IPS-18a (cell line): Measurements from ENCODE around the gene EIF4A3.

Experiments
- H3K27ac ChIP-seq: one replicate; pipeline ENCODE4 v1.5.1; 2013; ENCODE audit warnings: low read length
- H3K27me3 ChIP-seq: one replicate; pipeline ENCODE4 v1.6.1; 2013; ENCODE audit warnings: mild to moderate bottlenecking, low read length; ENCODE audit not compliant: control insufficient read depth, insufficient read depth
- H3K36me3 ChIP-seq: one replicate; pipeline ENCODE4 v1.6.1; 2013; ENCODE audit warnings: low read depth, low read length; ENCODE audit not compliant: control insufficient read depth
- H3K4me1 ChIP-seq: one replicate; pipeline ENCODE4 v1.6.1; 2013; ENCODE audit warnings: low read depth, low read length; ENCODE audit not compliant: control insufficient read depth
- H3K4me3 ChIP-seq: one replicate; pipeline ENCODE4 v1.5.1; 2013; ENCODE audit warnings: low read length
- H3K9ac ChIP-seq: one replicate; pipeline ENCODE4 v1.6.1; 2013; ENCODE audit warnings: mild to moderate bottlenecking, low read length, moderate library complexity
- H3K9me3 ChIP-seq: one replicate; pipeline ENCODE4 v1.6.1; 2013; ENCODE audit warnings: low read depth, low read length; ENCODE audit not compliant: control insufficient read depth

Gene EIF4A3

GRCh38 chr17:80109713-80110446, 37.0 kb downstream of the EIF4A3 start:
- Histone ChIP-seq H3K9ac (no peak overlapping the region), H3K27me3 (no peaks in the 10 kb centered on the region), H3K36me3 (no peaks in the 10 kb centered on the region), H3K4me1 (no peaks in the 10 kb centered on the region), H3K4me3 (no peak overlapping the region), H3K27ac (no peak overlapping the region), H3K9me3 (no peaks in the 10 kb centered on the region)

- H3K27me3 ChIP-seq: no peaks in the 10 kb centered on the region
- H3K36me3 ChIP-seq: no peaks in the 10 kb centered on the region
- H3K9me3 ChIP-seq: no peaks in the 10 kb centered on the region
- no peaks in the 10 kb centered on the region for H3K4me1 ChIP-seq
- H3K27ac ChIP-seq: no peak overlapping the region
- no peak overlapping the region for H3K4me3 ChIP-seq
- no peak overlapping the region for H3K9ac ChIP-seq
These were observed 37.8 kb downstream of the EIF4A3 start for GRCh38 chr17:80109066-80109660.

- Histone ChIP-seq H3K4me3 (no peak overlapping the region), H3K9me3 (no peaks in the 10 kb centered on the region), H3K36me3 (no peaks in the 10 kb centered on the region), H3K27ac (no peak overlapping the region), H3K27me3 (no peaks in the 10 kb centered on the region), H3K9ac (no peak overlapping the region), H3K4me1 (no peaks in the 10 kb centered on the region)
These were observed 38.6 kb downstream of the EIF4A3 start for GRCh38 chr17:80108036-80108971.

- Histone ChIP-seq H3K27me3 (no peaks in the 10 kb centered on the region), H3K4me3 (no peak overlapping the region), H3K4me1 (no peaks in the 10 kb centered on the region), H3K36me3 (no peaks in the 10 kb centered on the region), H3K9me3 (no peaks in the 10 kb centered on the region), H3K27ac (no peak overlapping the region), H3K9ac (no peak overlapping the region)
These were observed 39.5 kb downstream of the EIF4A3 start for GRCh38 chr17:80107231-80108021.

GRCh38 chr17:80106751-80107150, 40.2 kb downstream of the EIF4A3 start:
- Histone ChIP-seq H3K4me1 (no peaks in the 10 kb centered on the region), H3K27me3 (no peaks in the 10 kb centered on the region), H3K4me3 (no peak overlapping the region), H3K27ac (no peak overlapping the region), H3K36me3 (no peaks in the 10 kb centered on the region), H3K9ac (no peak overlapping the region), H3K9me3 (no peaks in the 10 kb centered on the region)

DNA sequence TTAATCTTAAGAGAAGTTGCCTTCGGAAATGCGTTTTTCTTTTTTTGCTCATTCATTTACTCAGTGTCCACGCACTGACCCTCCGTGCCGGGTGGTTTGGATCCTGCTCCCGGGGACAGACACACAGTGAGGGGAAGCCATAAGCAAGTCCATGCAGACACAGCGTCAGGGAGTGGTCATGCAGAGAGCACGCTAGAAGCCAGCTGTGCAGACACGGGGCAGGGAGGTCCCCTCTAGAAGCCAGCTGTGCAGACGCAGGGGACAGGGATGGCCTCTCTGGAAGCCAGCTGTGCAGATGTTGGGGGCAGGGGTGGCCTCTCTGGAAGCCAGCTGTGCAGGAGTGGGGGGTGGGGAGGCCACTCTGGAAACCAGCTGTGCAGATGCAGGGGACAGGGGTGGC, 40.8 kb downstream of the EIF4A3 start:
- Histone ChIP-seq H3K4me1 (no peaks in the 10 kb centered on the region), H3K9me3 (no peaks in the 10 kb centered on the region), H3K9ac (no peak overlapping the region), H3K36me3 (no peaks in the 10 kb centered on the region), H3K27me3 (no peaks in the 10 kb centered on the region), H3K27ac (no peak overlapping the region), H3K4me3 (no peak overlapping the region)

- H3K27ac ChIP-seq: no peak overlapping the region
- H3K9me3 ChIP-seq: no peaks in the 10 kb centered on the region
- peaks cover 2% of the 10 kb centered on the region for H3K27me3 ChIP-seq
- no peaks in the 10 kb centered on the region for H3K36me3 ChIP-seq
- H3K9ac ChIP-seq: no peak overlapping the region
- no peak overlapping the region for H3K4me3 ChIP-seq
- H3K4me1 ChIP-seq: peaks cover 2% of the 10 kb centered on the region
These were observed 41.2 kb downstream of the EIF4A3 start for GRCh38 chr17:80105762-80106161.

GRCh38 chr17:80104956-80105375, 42.0 kb downstream of the EIF4A3 start:
- H3K36me3 ChIP-seq: no peaks in the 10 kb centered on the region
- no peak overlapping the region for H3K9ac ChIP-seq
- H3K4me1 ChIP-seq: peaks cover 3% of the 10 kb centered on the region
- H3K27me3 ChIP-seq: peaks cover 10% of the 10 kb centered on the region
- no peaks in the 10 kb centered on the region for H3K9me3 ChIP-seq
- H3K4me3 ChIP-seq: no peak overlapping the region
- no peak overlapping the region for H3K27ac ChIP-seq

DNA sequence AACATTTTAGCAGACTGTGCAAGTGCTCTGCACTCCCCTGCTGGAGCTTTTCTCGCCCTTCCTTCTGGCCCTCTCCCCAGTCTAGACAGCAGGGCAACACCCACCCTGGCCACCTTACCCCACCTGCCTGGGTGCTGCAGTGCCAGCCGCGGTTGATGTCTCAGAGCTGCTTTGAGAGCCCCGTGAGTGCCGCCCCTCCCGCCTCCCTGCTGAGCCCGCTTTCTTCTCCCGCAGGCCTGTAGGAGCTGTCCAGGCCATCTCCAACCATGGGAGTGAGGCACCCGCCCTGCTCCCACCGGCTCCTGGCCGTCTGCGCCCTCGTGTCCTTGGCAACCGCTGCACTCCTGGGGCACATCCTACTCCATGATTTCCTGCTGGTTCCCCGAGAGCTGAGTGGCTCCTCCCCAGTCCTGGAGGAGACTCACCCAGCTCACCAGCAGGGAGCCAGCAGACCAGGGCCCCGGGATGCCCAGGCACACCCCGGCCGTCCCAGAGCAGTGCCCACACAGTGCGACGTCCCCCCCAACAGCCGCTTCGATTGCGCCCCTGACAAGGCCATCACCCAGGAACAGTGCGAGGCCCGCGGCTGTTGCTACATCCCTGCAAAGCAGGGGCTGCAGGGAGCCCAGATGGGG, 42.5 kb downstream of the EIF4A3 start:
- Histone ChIP-seq H3K36me3 (no peaks in the 10 kb centered on the region), H3K4me3 (no peak overlapping the region), H3K27me3 (peaks cover 10% of the 10 kb centered on the region), H3K27ac (no peak overlapping the region), H3K9ac (no peak overlapping the region), H3K9me3 (no peaks in the 10 kb centered on the region), H3K4me1 (peaks cover 3% of the 10 kb centered on the region)

- peaks cover 3% of the 10 kb centered on the region for H3K4me1 ChIP-seq
- H3K4me3 ChIP-seq: no peak overlapping the region
- H3K9me3 ChIP-seq: no peaks in the 10 kb centered on the region
- H3K36me3 ChIP-seq: no peaks in the 10 kb centered on the region
- no peak overlapping the region for H3K9ac ChIP-seq
- no peak overlapping the region for H3K27ac ChIP-seq
- peaks cover 10% of the 10 kb centered on the region for H3K27me3 ChIP-seq
These were observed 43.4 kb downstream of the EIF4A3 start for GRCh38 chr17:80103449-80104085.
